Smooth muscle cell of the brain vasculature (primary cell): ENCODE data around the gene ANXA3.
A peak's percentile ranks its signal among the peaks of the same experiment; 100 is the strongest.

Source experiments
- DNase-seq: peaks from one replicate; pipeline ENCODE4 v3.0.0-alpha.2; 2012; ENCODE audit warnings: low read depth, low spot score

ANXA3 gene

GRCh38 chr4:78644744-78645330, 93.3 kb downstream of the ANXA3 start:
- no peak for DNase-seq

- DNase-seq = peak; percentile 59
These were observed 94.5 kb downstream of the ANXA3 start for GRCh38 chr4:78645853-78646757.

GRCh38 chr4:78647272-78647671, 95.7 kb downstream of the ANXA3 start:
- DNase-seq = no peak

- no peak for DNase-seq
These were observed 97.2 kb downstream of the ANXA3 start for GRCh38 chr4:78648640-78649363.

GRCh38 chr4:78650106-78651024, 98.8 kb downstream of the ANXA3 start:
- DNase-seq = no peak

GRCh38 chr4:78651250-78651860, 99.8 kb downstream of the ANXA3 start:
- no peak for DNase-seq

- DNase-seq = no peak
These were observed 100.8 kb downstream of the ANXA3 start for GRCh38 chr4:78652282-78652876.

GRCh38 chr4:78653655-78654054, 102.1 kb downstream of the ANXA3 start:
- no peak for DNase-seq

GRCh38 chr4:78654807-78655206, 103.2 kb downstream of the ANXA3 start:
- no peak for DNase-seq

- no peak for DNase-seq
These were observed 105.4 kb downstream of the ANXA3 start for GRCh38 chr4:78656968-78657445.

- no peak for DNase-seq
These were observed 107.7 kb downstream of the ANXA3 start for GRCh38 chr4:78659264-78659663.

GRCh38 chr4:78659665-78660064, 108.1 kb downstream of the ANXA3 start:
- no peak for DNase-seq
